KMS-11 (cell line): Measurements from ENCODE around the gene SYTL1.

ENCODE experiments used
- H2AFZ ChIP-seq: fragments of 200-600 bp; sonication (generic); 2 replicates; pipeline ENCODE4 v1.6.1; 2016; ENCODE audit warnings: antibody characterized with exemption, mixed run types, low read depth
- H3K27ac ChIP-seq: fragments of 200-600 bp; sonication (generic); 2 replicates; pipeline ENCODE4 v1.6.1; 2016; ENCODE audit warnings: mild to moderate bottlenecking, mixed run types
- H3K27me3 ChIP-seq: fragments of 200-600 bp; sonication (generic); 2 replicates; pipeline ENCODE4 v1.6.1; 2017; ENCODE audit warnings: mild to moderate bottlenecking, low read depth, mixed run types, moderate library complexity; ENCODE audit not compliant: insufficient read depth
- H3K36me3 ChIP-seq: fragments of 200-600 bp; sonication (generic); 2 replicates; pipeline ENCODE4 v1.6.1; 2017; ENCODE audit warnings: mild to moderate bottlenecking, mixed run types; ENCODE audit not compliant: insufficient read depth
- H3K4me1 ChIP-seq: fragments of 200-600 bp; sonication (generic); 2 replicates; pipeline ENCODE4 v1.6.1; 2016; ENCODE audit warnings: mild to moderate bottlenecking, low read depth, mixed run types; ENCODE audit not compliant: poor library complexity, severe bottlenecking
- H3K4me2 ChIP-seq: fragments of 200-600 bp; sonication (generic); 2 replicates; pipeline ENCODE4 v1.7.0; 2016; ENCODE audit warnings: mild to moderate bottlenecking, mixed run types
- H3K4me3 ChIP-seq: fragments of 200-600 bp; sonication (generic); IDR thresholded peaks from 2 replicates; pipeline ENCODE4 v1.6.1; 2017; ENCODE audit warnings: low read depth, low read length, mixed read lengths; ENCODE audit not compliant: insufficient read depth
- H3K79me2 ChIP-seq: fragments of 200-600 bp; sonication (generic); 2 replicates; pipeline ENCODE4 v1.6.1; 2016; ENCODE audit warnings: low read depth, mixed run types; ENCODE audit not compliant: insufficient read depth
- H3K9ac ChIP-seq: fragments of 200-600 bp; sonication (generic); 2 replicates; pipeline ENCODE4 v1.6.1; 2016; ENCODE audit warnings: mild to moderate bottlenecking, mixed run types
- H4K20me1 ChIP-seq: fragments of 200-600 bp; sonication (generic); 2 replicates; pipeline ENCODE4 v1.6.1; 2016; ENCODE audit warnings: mild to moderate bottlenecking, mixed run types; ENCODE audit not compliant: insufficient read depth
- CTCF ChIP-seq: fragments of 200-600 bp; sonication (generic); conservative IDR thresholded peaks from 2 replicates; pipeline ENCODE4 v1.6.1; 2017; ENCODE audit warnings: low read depth, mild to moderate bottlenecking, antibody characterized with exemption, low read length, moderate library complexity, mixed read lengths

The SYTL1 gene

GRCh38 chr1:27345272-27345671, 3.5 kb downstream of the SYTL1 start:
- H3K4me2 ChIP-seq, result no peak overlapping the region
- H4K20me1 ChIP-seq, result no peaks in the 10 kb centered on the region
- H3K4me3 ChIP-seq, result no peak overlapping the region
- no peaks in the 10 kb centered on the region for H3K36me3 ChIP-seq
- no peak overlapping the region for H2AFZ ChIP-seq
- no peak for TF ChIP-seq CTCF
- H3K27me3 ChIP-seq, result no peaks in the 10 kb centered on the region
- H3K27ac ChIP-seq, result no peak overlapping the region
- no peaks in the 10 kb centered on the region for H3K4me1 ChIP-seq
- H3K9ac ChIP-seq, result no peak overlapping the region
- no peaks in the 10 kb centered on the region for H3K79me2 ChIP-seq

GRCh38 chr1:27346357-27346756, 4.5 kb downstream of the SYTL1 start:
- H3K4me3 ChIP-seq, result no peak overlapping the region
- H3K36me3 ChIP-seq, result no peaks in the 10 kb centered on the region
- no peaks in the 10 kb centered on the region for H3K4me1 ChIP-seq
- H3K27me3 ChIP-seq, result no peaks in the 10 kb centered on the region
- H3K79me2 ChIP-seq, result no peaks in the 10 kb centered on the region
- H4K20me1 ChIP-seq, result no peaks in the 10 kb centered on the region
- TF ChIP-seq CTCF, result no peak
- H3K9ac ChIP-seq, result no peak overlapping the region
- no peak overlapping the region for H2AFZ ChIP-seq
- no peak overlapping the region for H3K27ac ChIP-seq
- no peak overlapping the region for H3K4me2 ChIP-seq

DNA sequence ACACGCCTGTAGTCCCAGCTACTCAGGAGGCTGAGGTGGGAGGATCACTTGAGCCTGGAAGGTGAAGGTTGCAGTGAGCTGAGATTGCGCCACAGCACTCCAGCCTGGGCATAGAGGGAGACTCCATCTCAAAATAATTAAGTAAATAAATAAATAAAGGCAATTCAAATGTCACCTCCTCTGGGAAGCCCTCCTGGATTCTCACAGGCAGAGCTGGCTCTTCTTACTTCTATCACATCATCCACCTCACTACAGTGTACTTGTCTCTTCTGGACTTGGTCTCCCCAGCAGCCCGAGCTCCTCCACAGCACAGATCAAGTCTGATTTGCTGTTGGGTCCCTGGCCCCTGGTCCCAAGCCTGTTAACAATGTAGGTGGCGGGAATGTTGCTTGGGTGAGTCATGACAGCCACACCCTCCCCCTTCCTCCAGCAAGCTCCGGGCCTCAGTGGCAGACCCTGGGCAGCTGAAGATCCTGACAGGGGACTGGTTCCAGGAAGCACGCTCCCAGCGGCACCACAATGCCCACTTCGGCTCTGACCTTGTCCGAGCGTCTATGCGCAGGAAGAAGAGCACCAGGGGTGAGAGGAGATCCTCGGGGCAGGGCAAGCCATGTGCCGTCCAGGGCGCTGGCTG, 5.3 kb downstream of the SYTL1 start:
- Histone ChIP-seq H4K20me1 (no peaks in the 10 kb centered on the region), H3K27ac (no peak overlapping the region), H3K9ac (no peak overlapping the region), H3K4me1 (no peaks in the 10 kb centered on the region), H3K4me3 (no peak overlapping the region), H3K36me3 (no peaks in the 10 kb centered on the region), H3K4me2 (no peak overlapping the region), H3K27me3 (no peaks in the 10 kb centered on the region), H2AFZ (no peak overlapping the region), H3K79me2 (no peaks in the 10 kb centered on the region)
- no peak for TF ChIP-seq CTCF

- H3K4me3 ChIP-seq, result no peak overlapping the region
- H4K20me1 ChIP-seq, result no peaks in the 10 kb centered on the region
- peak overlapping the region; percentile 22; the same call in 1 of the 2 replicates for H2AFZ ChIP-seq
- no peaks in the 10 kb centered on the region for H3K4me1 ChIP-seq
- no peaks in the 10 kb centered on the region for H3K36me3 ChIP-seq
- no peak for TF ChIP-seq CTCF
- no peak overlapping the region for H3K4me2 ChIP-seq
- H3K27ac ChIP-seq, result no peak overlapping the region
- no peaks in the 10 kb centered on the region for H3K27me3 ChIP-seq
- H3K79me2 ChIP-seq, result no peaks in the 10 kb centered on the region
- no peak overlapping the region for H3K9ac ChIP-seq
Observed at GRCh38 chr1:27348861-27349783, 7.3 kb downstream of the SYTL1 start.
